Neuronal stem cell (in vitro differentiated cells): ENCODE measurements around the gene DENND2C.

Source experiments
- DNase-seq: peaks from one replicate; pipeline ENCODE4 v3.0.0-alpha.2; 2013; ENCODE audit warnings: low spot score
- H2AFZ ChIP-seq: one replicate; pipeline ENCODE4 v1.6.1; 2013; ENCODE audit warnings: mild to moderate bottlenecking, low read length, inconsistent platforms
- H2AK5ac ChIP-seq: 2 replicates; pipeline ENCODE4 v1.6.1; 2013; ENCODE audit warnings: low read depth, mild to moderate bottlenecking, inconsistent platforms, low read length, moderate library complexity, mixed read lengths
- H2BK120ac ChIP-seq: 2 replicates; pipeline ENCODE4 v1.6.1; 2013; ENCODE audit warnings: low read depth, mild to moderate bottlenecking, inconsistent platforms, low read length, moderate library complexity, mixed read lengths
- H2BK12ac ChIP-seq: one replicate; pipeline ENCODE4 v1.6.1; 2013; ENCODE audit warnings: low read length, inconsistent platforms
- H2BK15ac ChIP-seq: 2 replicates; pipeline ENCODE4 v1.6.1; 2013; ENCODE audit warnings: mild to moderate bottlenecking, low read length, inconsistent platforms, mixed read lengths
- H2BK5ac ChIP-seq: one replicate; pipeline ENCODE4 v1.6.1; 2013; ENCODE audit warnings: inconsistent platforms, mild to moderate bottlenecking, low read length, moderate library complexity
- H3K14ac ChIP-seq: one replicate; pipeline ENCODE4 v1.6.1; 2013; ENCODE audit warnings: low read length, inconsistent platforms
- H3K18ac ChIP-seq: 2 replicates; pipeline ENCODE4 v1.6.1; 2013; ENCODE audit warnings: low read length, inconsistent platforms
- H3K23ac ChIP-seq: 2 replicates; pipeline ENCODE4 v1.6.1; 2013; ENCODE audit warnings: low read depth, mild to moderate bottlenecking, mixed read lengths, low read length, inconsistent platforms; ENCODE audit not compliant: poor library complexity
- H3K27ac ChIP-seq: replicated peaks from 3 replicates; pipeline ENCODE4 v1.5.1; 2013; ENCODE audit warnings: low read length, inconsistent platforms
- H3K27me3 ChIP-seq, 3 experiments: 2 replicates each; pipeline ENCODE4 v1.6.1; 2013; ENCODE audit warnings: low read length in 3 of 3, mild to moderate bottlenecking in 2 of 3, inconsistent platforms in 1 of 3, low read depth in 1 of 3, mixed read lengths in 1 of 3, moderate library complexity in 1 of 3; ENCODE audit not compliant: control insufficient read depth in 3 of 3, insufficient read depth in 3 of 3
- H3K36me3 ChIP-seq, 2 donors: replicated peaks in 1 of 2; 2 replicates each; pipeline ENCODE4 v1.6.1; 2013; ENCODE audit warnings: low read length in 2 of 2; ENCODE audit not compliant: control insufficient read depth in 2 of 2, insufficient read depth in 2 of 2
- H3K4ac ChIP-seq: 2 replicates; pipeline ENCODE4 v1.6.1; 2013; ENCODE audit warnings: inconsistent platforms, mild to moderate bottlenecking, low read length, moderate library complexity
- H3K4me1 ChIP-seq, 2 donors: 1 replicate in 1 of 2; 2 replicates in 1 of 2; pipeline ENCODE4 v1.6.1; 2013; ENCODE audit warnings: low read length in 2 of 2, low read depth in 1 of 2; ENCODE audit not compliant: control insufficient read depth in 2 of 2, insufficient read depth in 1 of 2
- H3K4me2 ChIP-seq: one replicate; pipeline ENCODE4 v1.6.1; 2013; ENCODE audit warnings: mild to moderate bottlenecking, low read length, inconsistent platforms; ENCODE audit not compliant: insufficient read depth, poor library complexity, severe bottlenecking
- H3K4me3 ChIP-seq, 2 donors: 2 replicates each; pipeline ENCODE4 v1.5.1; 2013; ENCODE audit warnings: low read length in 2 of 2, mild to moderate bottlenecking in 2 of 2, inconsistent platforms in 1 of 2, moderate library complexity in 1 of 2
- H3K79me1 ChIP-seq: one replicate; pipeline ENCODE4 v1.6.1; 2013; ENCODE audit warnings: low read depth, mild to moderate bottlenecking, inconsistent platforms, low read length, moderate library complexity
- H3K9ac ChIP-seq: one replicate; pipeline ENCODE4 v1.6.1; 2013; ENCODE audit warnings: mild to moderate bottlenecking, low read depth, low read length, inconsistent platforms; ENCODE audit not compliant: poor library complexity
- H3K9me3 ChIP-seq, 2 donors: replicated peaks in 1 of 2; 2 replicates each; pipeline versions ENCODE3 to v1.6.1; 2013; ENCODE audit warnings: low read length in 2 of 2, mild to moderate bottlenecking in 2 of 2, inconsistent platforms in 1 of 2, low read depth in 1 of 2, mixed read lengths in 1 of 2, moderate library complexity in 1 of 2; ENCODE audit not compliant: control insufficient read depth in 2 of 2, insufficient read depth in 1 of 2
- H4K8ac ChIP-seq: one replicate; pipeline ENCODE4 v1.6.1; 2013; ENCODE audit warnings: low read depth, mild to moderate bottlenecking, inconsistent platforms, low read length, moderate library complexity
- H4K91ac ChIP-seq: one replicate; pipeline ENCODE4 v1.6.1; 2013; ENCODE audit warnings: low read length, low read depth, mild to moderate bottlenecking, inconsistent platforms; ENCODE audit not compliant: poor library complexity
- WGBS, 2 donors: extraction: QIAGEN DNeasy Blood & Tissue Kit; methylation state at CpG; one replicate each; pipeline ENCODE4 v1.1.7; 2013; ENCODE audit warnings: missing lambda C conversion rate in 2 of 2, mixed read lengths in 1 of 2; ENCODE audit not compliant: insufficient read length in 2 of 2, insufficient replicate concordance in 1 of 2; ENCODE audit errors: extremely low coverage in 2 of 2; 5-methylcytosine and 5-hydroxymethylcytosine counted together

DENND2C gene

DNA sequence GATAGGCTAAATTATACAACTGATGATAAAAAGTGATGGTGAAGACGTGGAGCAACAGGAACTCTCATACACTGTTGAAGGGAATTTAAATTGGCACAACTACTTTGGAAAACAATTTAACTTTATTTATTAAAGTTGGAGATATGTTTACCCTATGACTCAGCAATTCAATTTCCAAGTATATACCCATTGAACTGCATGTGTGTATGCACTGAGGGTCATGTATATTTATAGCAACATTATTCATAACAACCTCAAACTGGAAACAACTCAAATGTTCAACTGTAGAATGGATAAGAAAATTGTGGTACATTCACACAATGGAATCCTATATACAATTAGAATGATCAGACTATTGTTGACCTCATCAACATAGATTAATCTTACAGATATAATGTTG lies 71.9 kb downstream of the DENND2C start:
- H4K91ac ChIP-seq = no peak overlapping the region
- H3K27ac ChIP-seq = no peak overlapping the region

DNA sequence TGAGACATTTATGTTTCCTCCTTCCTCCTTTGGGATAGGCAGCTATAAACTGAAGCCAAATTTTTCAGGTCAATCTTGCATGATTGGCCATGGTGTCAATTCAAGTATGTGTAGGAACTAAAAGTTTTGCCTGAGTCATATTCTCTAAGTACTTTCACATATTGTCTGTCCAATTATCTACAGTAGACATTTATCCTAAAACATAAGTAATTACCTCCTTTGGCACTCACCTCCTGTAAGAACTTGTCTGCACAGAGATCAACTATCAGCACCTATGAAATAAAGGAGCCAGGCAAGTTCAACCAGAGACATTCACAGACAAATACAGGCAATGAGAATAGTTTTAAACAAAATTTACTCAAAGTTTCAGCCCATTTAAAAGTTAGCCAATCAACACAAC lies 74.2 kb downstream of the DENND2C start:
- no peak overlapping the region for H3K27ac ChIP-seq
- no peaks in the 10 kb centered on the region for H3K79me1 ChIP-seq

More for the DNA sequence above, 71.9 kb downstream of the DENND2C start:
- DNase-seq = no peak
- Histone ChIP-seq H3K9ac (no peak overlapping the region), H3K27me3 (peaks cover 0 to 3% (median 0%) of the 10 kb centered on the region in 3 experiments), H2BK15ac (no peak overlapping the region), H2BK120ac (no peak overlapping the region), H3K4ac (no peak overlapping the region), H2BK5ac (no peak overlapping the region), H2AFZ (no peak overlapping the region), H3K4me3 (no peak overlapping the region), H3K4me2 (no peak overlapping the region), H3K79me1 (no peaks in the 10 kb centered on the region), H3K23ac (no peak overlapping the region), H4K8ac (no peak overlapping the region), H3K36me3 (no peaks in the 10 kb centered on the region), H2AK5ac (no peak overlapping the region), H3K14ac (no peak overlapping the region), H3K18ac (no peak overlapping the region), H3K4me1 (no peaks in the 10 kb centered on the region), H3K9me3 (no peaks in the 10 kb centered on the region), H2BK12ac (no peak overlapping the region)
- no CpG with 5 or more reads among the region's 1 CpG for WGBS, 2 donors

DNA sequence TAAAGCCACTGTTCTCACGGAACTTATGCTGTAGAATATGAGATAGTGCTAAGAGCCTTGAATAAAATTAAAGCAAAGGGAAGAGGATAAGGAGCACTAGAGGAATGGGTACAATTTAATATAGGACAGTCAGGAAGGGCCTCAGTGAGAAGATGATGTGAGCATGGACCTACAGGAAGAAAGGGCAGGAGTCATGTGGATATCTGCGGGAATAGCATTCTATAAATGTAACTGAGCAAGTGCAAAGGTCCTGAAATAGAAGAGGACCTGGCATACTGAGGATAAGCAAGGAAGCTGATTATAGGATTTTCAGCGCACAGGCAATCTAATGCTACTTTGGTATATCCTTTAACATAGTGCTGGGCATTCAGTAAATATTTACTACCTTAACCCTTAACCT lies 75.8 kb downstream of the DENND2C start:
- Histone ChIP-seq H4K91ac (no peak overlapping the region), H3K27ac (no peak overlapping the region), H3K4ac (no peak overlapping the region), H3K27me3 (peaks cover 0 to 3% (median 0%) of the 10 kb centered on the region in 3 experiments), H3K4me3 (no peak overlapping the region), H3K9me3 (no peaks in the 10 kb centered on the region), H3K18ac (no peak overlapping the region), H2BK15ac (no peak overlapping the region), H3K4me2 (no peak overlapping the region), H2AK5ac (no peak overlapping the region), H3K14ac (no peak overlapping the region), H4K8ac (no peak overlapping the region), H2BK120ac (no peak overlapping the region), H2BK5ac (no peak overlapping the region), H3K4me1 (no peaks in the 10 kb centered on the region), H2AFZ (no peak overlapping the region), H3K23ac (no peak overlapping the region), H3K9ac (no peak overlapping the region), H3K36me3 (no peaks in the 10 kb centered on the region), H2BK12ac (no peak overlapping the region), H3K79me1 (no peaks in the 10 kb centered on the region)
- no peak for DNase-seq
- WGBS, 2 donors = no CpG with 5 or more reads among the region's 3 CpGs

More for the DNA sequence above, 74.2 kb downstream of the DENND2C start:
- no peak overlapping the region for H3K23ac ChIP-seq
- H3K36me3 ChIP-seq = no peaks in the 10 kb centered on the region
- no peak overlapping the region for H2BK12ac ChIP-seq
- H4K91ac ChIP-seq = no peak overlapping the region
- no peak overlapping the region for H2AK5ac ChIP-seq
- no peak overlapping the region for H4K8ac ChIP-seq
- H3K4me1 ChIP-seq = no peaks in the 10 kb centered on the region
- no peak overlapping the region for H3K9ac ChIP-seq
- no peak overlapping the region for H2BK5ac ChIP-seq
- no peaks in the 10 kb centered on the region for H3K9me3 ChIP-seq
- H2BK15ac ChIP-seq = no peak overlapping the region
- no peak overlapping the region for H2BK120ac ChIP-seq
- no peak overlapping the region for H2AFZ ChIP-seq
- H3K4ac ChIP-seq = no peak overlapping the region
- H3K4me2 ChIP-seq = no peak overlapping the region
- H3K18ac ChIP-seq = no peak overlapping the region
- H3K27me3 ChIP-seq = peaks cover 0 to 3% (median 0%) of the 10 kb centered on the region in 3 experiments
- no peak overlapping the region for H3K4me3 ChIP-seq
- H3K14ac ChIP-seq = no peak overlapping the region
- no peak for DNase-seq

DNA sequence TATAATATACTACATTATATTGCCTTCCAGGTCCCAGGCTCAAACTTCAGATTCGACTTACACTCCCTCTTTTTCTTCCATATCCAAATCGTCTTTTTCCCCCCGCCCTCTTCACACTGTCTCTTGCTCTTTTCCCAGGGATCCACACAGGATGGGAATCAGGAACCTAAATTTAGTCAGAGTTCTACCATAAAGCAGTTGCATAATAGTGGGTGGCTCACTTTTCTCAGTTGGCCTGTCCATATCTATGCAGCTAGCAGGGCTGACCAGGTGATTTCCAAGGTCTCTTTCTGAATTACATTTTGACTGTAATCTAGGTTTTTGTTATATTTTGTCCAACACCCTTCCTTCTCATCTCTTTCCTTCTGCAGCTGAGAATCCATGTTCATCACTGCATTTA lies 80.7 kb downstream of the DENND2C start:
- Histone ChIP-seq H3K14ac (no peak overlapping the region), H2AFZ (no peak overlapping the region), H2BK15ac (no peak overlapping the region), H3K18ac (no peak overlapping the region), H3K23ac (no peak overlapping the region), H3K27ac (no peak overlapping the region), H2AK5ac (no peak overlapping the region), H3K9me3 (no peaks in the 10 kb centered on the region), H3K36me3 (no peaks in the 10 kb centered on the region), H3K27me3 (peaks cover 0 to 1% (median 0%) of the 10 kb centered on the region in 3 experiments), H2BK120ac (no peak overlapping the region), H3K4me3 (no peak overlapping the region), H3K4me1 (no peaks in the 10 kb centered on the region), H3K9ac (no peak overlapping the region), H4K8ac (no peak overlapping the region), H3K79me1 (no peaks in the 10 kb centered on the region), H3K4me2 (no peak overlapping the region), H2BK5ac (no peak overlapping the region), H2BK12ac (no peak overlapping the region), H3K4ac (no peak overlapping the region), H4K91ac (no peak overlapping the region)
- DNase-seq = no peak
- WGBS, 2 donors = 100% methylated on average over 1 of the region's 3 CpGs; no CpG with 5 or more reads in 1 of the 2 donors
